Activated CD4-positive, alpha-beta T cell treated with anti-CD3 and anti-CD28 coated beads, Interleukin-2, amount 10 ng/mL, durations not matched to agents 7 days and 5 days (primary cell): ENCODE results near the gene AMT. TPM values are rescaled to one million over a fixed set of nuclear protein-coding genes. Genes with fewer than 3 reads are reported as not detected.

Experiments used
- CTCF ChIA-PET: fragments of 350-600 bp; sonication (Branson Sonifier 250); formaldehyde crosslinking; loops from one replicate; lab custom pipeline; 2021; ENCODE audit warnings: antibody characterized with exemption; lab: Charles Lee
- POLR2A ChIA-PET: fragments of 350-600 bp; sonication (Branson Sonifier 250); formaldehyde crosslinking; loops from one replicate; lab custom pipeline; 2021; ENCODE audit warnings: antibody characterized with exemption; lab: Charles Lee
- DNase-seq: peaks from one replicate; pipeline ENCODE4 v3.0.0-alpha.2; 2020
- H3K27ac Mint-ChIP-seq: one replicate; pipeline ENCODE4 v1.8.0; 2021; ENCODE audit warnings: mild to moderate bottlenecking, moderate library complexity, mixed read lengths
- H3K27me3 Mint-ChIP-seq: one replicate; pipeline ENCODE4 v1.8.0; 2021; ENCODE audit warnings: mixed read lengths
- H3K36me3 Mint-ChIP-seq: one replicate; pipeline ENCODE4 v1.8.0; 2021; ENCODE audit warnings: low read depth, mixed read lengths
- H3K4me1 Mint-ChIP-seq: one replicate; pipeline ENCODE4 v1.8.0; 2021; ENCODE audit warnings: mixed read lengths
- H3K4me3 Mint-ChIP-seq: one replicate; pipeline ENCODE4 v1.8.0; 2021; ENCODE audit warnings: mild to moderate bottlenecking, moderate library complexity, mixed read lengths
- H3K9me3 Mint-ChIP-seq: one replicate; pipeline ENCODE4 v1.8.0; 2021; ENCODE audit warnings: mixed read lengths
- total RNA-seq, 2 experiments: library from RNA; stranded (reverse); gene quantifications; one replicate each; pipeline ENCODE4 v1.2.3, GENCODE V29; 2021

AMT gene
- total RNA-seq, 2 experiments from 2014 or later, result 6.2 to 6.3 TPM

GRCh38 chr3:49378249-49378895 is 43.9 kb downstream of the AMT start:
- no peak for DNase-seq
- Mint-ChIP-seq H3K36me3 (peaks cover 40% of the 10 kb centered on the region), H3K4me3 (no peak overlapping the region), H3K4me1 (peaks cover 34% of the 10 kb centered on the region), H3K9me3 (peaks cover 3% of the 10 kb centered on the region), H3K27ac (peak overlapping the region; percentile 83), H3K27me3 (no peaks in the 10 kb centered on the region)
- ChIA-PET POLR2A (interaction anchor here (0.6 kb wide), 1 partner anchor 38 kb away, joined by 3 read pairs; no protein-coding TSS in a partner anchor), CTCF (interaction anchor here (1.1 kb wide), 1 partner anchor 71 kb away, joined by 3 read pairs; no protein-coding TSS in a partner anchor)

GRCh38 chr3:49377483-49377882 is 44.8 kb downstream of the AMT start:
- H3K36me3 Mint-ChIP-seq, result peaks cover 46% of the 10 kb centered on the region
- peaks cover 3% of the 10 kb centered on the region for H3K9me3 Mint-ChIP-seq
- ChIA-PET CTCF (interaction anchor here (0.6 to 1.1 kb wide), 4 partner anchors 11 to 72 kb away, joined by 3 to 4 read pairs (median 3); no protein-coding TSS in a partner anchor), POLR2A (interaction anchor here (0.6 kb wide), 2 partner anchors 51 to 75 kb away, joined by 3 to 6 read pairs; no protein-coding TSS in a partner anchor)
- H3K4me1 Mint-ChIP-seq, result peaks cover 36% of the 10 kb centered on the region
- peak; percentile 54 for DNase-seq
- peak overlapping the region; percentile 78 for H3K27ac Mint-ChIP-seq
- H3K4me3 Mint-ChIP-seq, result no peak overlapping the region
- no peaks in the 10 kb centered on the region for H3K27me3 Mint-ChIP-seq

- Mint-ChIP-seq H3K27me3 (no peaks in the 10 kb centered on the region), H3K4me1 (peaks cover 25% of the 10 kb centered on the region), H3K27ac (no peak overlapping the region), H3K36me3 (peaks cover 52% of the 10 kb centered on the region), H3K4me3 (no peak overlapping the region), H3K9me3 (no peaks in the 10 kb centered on the region)
- ChIA-PET CTCF (interaction anchor here (1.1 kb wide), 1 partner anchor 13 kb away, joined by 4 read pairs; no protein-coding TSS in a partner anchor), POLR2A (no interaction called here)
- no peak for DNase-seq
Measured at GRCh38 chr3:49371946-49372345, 50.3 kb downstream of the AMT start.

- Mint-ChIP-seq H3K4me1 (peaks cover 25% of the 10 kb centered on the region), H3K27ac (no peak overlapping the region), H3K27me3 (no peaks in the 10 kb centered on the region), H3K4me3 (no peak overlapping the region), H3K9me3 (no peaks in the 10 kb centered on the region), H3K36me3 (peaks cover 62% of the 10 kb centered on the region)
- DNase-seq, result no peak
- ChIA-PET POLR2A (interaction anchor here (0.6 kb wide), 1 partner anchor 48 kb away, joined by 4 read pairs; no protein-coding TSS in a partner anchor), CTCF (interaction anchor here (0.6 to 1.7 kb wide), 5 partner anchors 13 to 1272 kb away, joined by 3 to 4 read pairs (median 4); no protein-coding TSS in a partner anchor)
Measured at GRCh38 chr3:49370585-49371290, 51.5 kb downstream of the AMT start.

Other genes starting within 250 kb of the AMT start
- gene C3orf62, start 145.2 kb downstream of the AMT start, total RNA-seq, result 10 to 100 TPM; 12.2 to 13.5 TPM
- gene USP4, start 82.4 kb downstream of the AMT start, total RNA-seq, result 10 to 100 TPM; 87.1 to 88.4 TPM
- 100 to 1,000 TPM in 1 of 2 experiments, 10 to 100 TPM in 1; 89.7 to 110 TPM for gene GPX1, start 64.1 kb downstream of the AMT start, total RNA-seq
- gene RHOA, start 10.5 kb downstream of the AMT start, total RNA-seq, result 100 to 1,000 TPM; 467 to 520 TPM
- 10 to 100 TPM; 23.3 to 24.8 TPM for gene TCTA, start 10.1 kb downstream of the AMT start, total RNA-seq
- gene NICN1, start 6.9 kb upstream of the AMT start, total RNA-seq, result 10 to 100 TPM; 24.9 to 30.3 TPM
- 10 to 100 TPM; 15.4 to 18.1 TPM for gene DAG1, start 47.8 kb upstream of the AMT start, total RNA-seq
- gene BSN, start 132.0 kb upstream of the AMT start, total RNA-seq, result under 1 TPM; 0.06 to 0.07 TPM